GM21390 (cell line): Measurements from ENCODE around the gene SLC37A1.
"Not testable (repeated sequence)": the region's sequence is repeated elsewhere in the genome, so short reads cannot be mapped to it uniquely, and the experiment has no call there.

Experiments used
- ATAC-seq: cut with Tn5 transposase; IDR thresholded peaks from one replicate; pipeline ENCODE4 v1.9.1; 2021; ENCODE audit not compliant: unreplicated experiment

The SLC37A1 gene

DNA sequence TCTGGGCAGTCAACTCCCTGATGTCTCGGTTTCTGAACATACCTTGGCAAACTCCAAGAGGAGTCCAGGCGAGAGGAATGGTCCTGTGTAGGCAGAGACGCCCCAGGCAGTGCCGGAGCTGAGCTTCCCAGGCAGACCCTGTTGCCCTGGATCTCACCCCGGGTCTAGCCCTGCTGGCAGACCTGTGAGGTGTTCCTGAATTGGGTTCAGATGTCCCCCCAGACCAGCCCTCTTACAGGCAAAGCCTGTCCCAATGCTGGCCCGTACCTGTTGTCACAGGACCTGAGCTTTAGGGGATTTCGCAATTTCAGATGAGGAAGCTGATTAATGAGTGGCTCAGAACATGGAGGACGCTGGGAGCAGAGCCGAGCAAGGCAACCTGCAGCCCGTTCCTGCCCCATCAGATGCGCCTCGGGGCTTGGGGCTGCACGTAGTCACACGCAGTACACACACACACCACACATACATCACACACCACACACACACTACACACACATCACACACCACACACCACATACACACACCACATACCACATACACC, 101.2 kb downstream of the SLC37A1 start:
- ATAC-seq: no peak

DNA sequence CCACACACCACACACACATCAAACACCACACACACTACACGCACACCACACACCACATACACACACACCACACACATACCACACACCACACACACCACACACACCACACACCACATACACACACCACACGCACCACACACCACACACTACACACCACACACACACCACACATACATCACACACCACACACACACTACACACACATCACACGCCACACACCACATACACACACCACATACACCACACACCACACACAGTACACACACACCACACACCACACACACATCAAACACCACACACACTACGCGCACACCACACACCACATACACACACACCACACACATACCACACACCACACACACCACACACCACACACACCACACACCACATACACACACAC, 101.7 kb downstream of the SLC37A1 start:
- not testable (repeated sequence) for ATAC-seq

DNA sequence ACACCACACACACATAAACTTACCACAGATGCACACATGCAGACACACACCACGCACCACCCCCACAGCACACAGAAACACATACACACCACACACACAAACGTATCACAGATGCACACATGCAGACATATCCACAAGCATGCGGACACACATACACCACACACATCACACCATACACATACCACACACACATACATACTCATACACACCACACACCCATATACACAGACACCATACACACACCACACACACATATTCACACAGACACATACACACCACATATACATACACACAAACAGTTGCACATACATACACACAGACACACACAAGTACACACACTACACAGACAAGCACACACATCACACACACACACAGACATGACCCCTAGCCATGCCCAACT, 102.3 kb downstream of the SLC37A1 start:
- no peak for ATAC-seq

DNA sequence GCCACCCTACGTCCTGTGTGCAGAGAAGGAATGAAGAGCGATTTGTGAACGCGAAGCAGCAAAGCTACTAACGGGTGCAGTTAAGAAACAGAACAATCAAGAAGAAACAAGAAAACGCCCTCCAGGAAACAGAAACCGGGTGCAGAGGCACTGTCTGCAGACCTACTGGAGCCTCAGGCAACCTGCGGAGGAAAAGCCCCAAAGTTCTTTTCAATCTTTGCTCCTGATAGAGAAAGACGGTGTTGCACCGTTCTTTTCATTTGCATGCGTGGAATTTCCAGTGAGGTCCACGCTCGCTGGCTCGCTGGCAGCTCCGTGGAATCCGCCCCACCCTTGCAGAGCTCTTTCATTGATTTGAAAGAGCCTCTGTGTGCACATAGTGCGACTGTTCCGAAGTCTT, 102.8 kb downstream of the SLC37A1 start:
- no peak for ATAC-seq

DNA sequence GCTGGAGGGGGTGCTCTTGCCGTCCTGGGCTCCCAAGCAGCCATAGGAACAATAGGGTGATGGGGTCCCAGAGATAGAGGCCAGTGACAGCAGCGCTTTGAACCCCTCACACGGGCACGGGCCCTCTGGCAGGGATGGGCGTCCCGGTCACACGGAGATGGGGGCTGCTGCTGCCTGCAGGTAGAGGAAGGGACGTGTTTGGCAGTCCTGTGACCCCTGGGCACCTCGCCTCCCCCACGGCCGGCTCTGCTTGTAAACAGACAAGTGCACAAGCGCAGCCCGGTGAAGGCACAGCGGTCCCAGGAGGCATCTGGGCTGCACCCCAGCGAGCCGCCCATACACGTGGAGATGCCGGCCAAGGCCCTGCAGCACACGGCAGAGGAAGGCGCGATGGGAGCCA, 103.3 kb downstream of the SLC37A1 start:
- ATAC-seq: no peak

DNA sequence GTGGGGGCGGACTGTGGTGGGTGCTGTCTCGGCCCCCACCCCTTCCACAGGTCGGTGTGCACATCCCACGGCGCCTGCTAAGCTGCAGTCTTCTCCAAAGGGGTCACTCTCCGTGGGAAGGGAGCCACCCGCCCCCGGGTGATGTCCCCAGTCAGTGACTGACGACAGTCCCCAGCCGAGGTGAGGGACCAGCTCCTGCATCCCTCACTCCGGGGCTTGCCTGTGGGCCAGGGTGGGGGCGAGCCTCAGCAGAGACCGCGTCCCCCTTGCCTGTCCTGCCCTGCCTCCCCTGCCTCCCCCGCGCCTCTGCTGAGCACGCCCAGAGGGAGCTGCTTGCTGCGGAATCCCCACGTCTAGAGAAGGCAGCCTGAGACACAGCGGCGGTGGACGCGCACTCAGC, 103.8 kb downstream of the SLC37A1 start:
- ATAC-seq: no peak

DNA sequence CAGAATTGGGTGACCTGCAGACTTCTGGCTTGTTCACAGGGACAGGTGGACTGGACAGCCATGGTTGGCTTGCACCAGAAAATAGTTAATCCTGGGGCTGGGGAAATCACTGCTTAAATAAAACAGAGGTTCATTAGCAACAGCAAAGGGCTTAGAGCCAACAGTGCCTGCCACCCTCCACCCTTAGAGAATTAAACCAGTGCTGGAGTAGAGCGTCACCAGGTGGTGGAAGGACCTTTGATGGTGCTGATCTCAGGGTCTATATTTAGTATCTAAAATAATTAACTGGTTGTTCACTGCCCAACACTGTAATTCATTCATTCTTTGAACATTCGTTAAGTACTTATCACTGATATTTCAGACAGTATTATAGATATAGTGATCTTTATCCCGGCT, 105.1 kb downstream of the SLC37A1 start:
- ATAC-seq: no peak

DNA sequence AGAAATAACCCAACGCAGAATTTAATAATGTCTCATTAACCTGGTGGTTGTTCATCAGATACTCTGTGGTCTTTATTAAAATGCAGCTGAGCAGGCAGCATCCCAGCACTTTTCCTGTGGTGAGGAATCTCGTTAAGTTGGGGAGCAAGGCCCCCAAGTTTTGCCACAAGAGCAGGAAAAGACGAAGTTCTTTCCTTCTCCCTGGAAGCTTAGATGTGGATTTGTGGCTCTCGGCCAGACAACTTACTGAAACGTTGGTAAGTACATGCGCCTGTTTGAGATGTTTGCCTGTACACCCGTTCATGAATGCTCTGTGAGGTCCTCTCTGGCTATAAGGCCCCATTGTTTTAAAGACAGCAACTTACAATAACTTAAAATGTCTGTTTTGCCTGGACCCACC, 105.5 kb downstream of the SLC37A1 start:
- no peak for ATAC-seq

DNA sequence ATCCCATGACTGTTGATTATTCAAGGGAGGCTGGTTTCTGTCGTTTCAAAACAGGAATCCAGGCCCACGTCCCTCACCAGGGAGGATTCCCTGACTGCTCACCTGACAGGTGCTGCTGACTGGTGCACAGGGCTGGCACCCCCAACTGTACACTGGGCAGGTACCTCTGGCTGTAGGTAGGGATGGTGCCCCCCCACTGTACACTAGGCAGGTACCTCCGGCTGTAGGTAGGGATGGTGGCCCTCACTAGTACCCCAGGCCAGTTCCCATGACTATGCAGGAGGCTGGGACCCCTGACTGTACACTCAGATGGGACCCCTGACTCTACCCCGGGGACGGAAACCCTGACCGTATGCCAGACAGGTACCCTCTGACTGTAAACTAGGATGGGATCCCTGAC, 106.2 kb downstream of the SLC37A1 start:
- ATAC-seq: no peak

DNA sequence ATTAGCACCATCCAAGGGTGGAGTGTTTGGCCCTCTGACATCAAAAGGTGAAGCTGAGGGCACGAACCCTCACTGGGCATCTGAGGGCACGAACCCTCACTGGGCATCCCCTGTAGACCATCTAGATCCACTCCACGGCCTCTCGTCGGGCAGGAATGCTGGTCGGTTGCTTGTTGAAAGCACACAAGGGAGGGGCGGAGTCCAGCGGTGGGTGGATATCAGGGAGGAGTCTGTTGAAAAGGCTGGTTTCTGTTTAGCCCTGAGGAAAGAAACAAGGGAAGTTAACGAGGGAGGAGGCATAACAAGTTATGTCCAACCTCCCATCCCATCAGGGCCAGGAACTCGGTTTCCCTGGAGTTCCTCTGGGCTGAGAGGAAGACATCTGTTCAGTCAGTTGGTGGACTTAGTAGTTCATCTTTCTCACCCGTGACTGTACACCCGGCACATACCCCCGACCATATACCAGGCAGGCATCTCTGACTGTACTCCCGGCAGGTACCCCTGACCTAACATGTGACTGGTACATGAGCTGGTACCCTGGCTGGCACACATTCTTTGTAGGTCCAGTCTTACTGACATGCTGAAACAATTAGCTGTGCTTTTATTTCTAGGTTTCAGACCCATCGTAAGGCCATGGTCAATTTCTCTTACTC, 107.6 kb downstream of the SLC37A1 start:
- no peak for ATAC-seq

DNA sequence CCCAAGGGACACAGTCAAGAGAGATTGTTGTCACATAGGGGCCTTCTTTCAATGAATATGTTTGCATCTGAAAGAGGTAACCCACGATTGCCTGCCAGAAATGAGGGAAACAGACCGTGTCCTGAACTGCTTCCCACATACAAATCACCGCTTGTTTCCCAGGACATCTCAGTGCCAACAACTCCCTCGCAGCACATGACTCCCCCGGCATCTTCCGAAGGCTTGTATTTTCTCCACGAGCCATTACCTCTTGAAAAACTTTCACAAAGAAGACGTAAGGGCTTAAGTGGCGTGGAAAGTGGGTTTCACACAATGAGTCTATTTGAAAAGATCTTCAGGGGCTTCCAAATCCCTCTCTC, 108.1 kb downstream of the SLC37A1 start:
- no peak for ATAC-seq

DNA sequence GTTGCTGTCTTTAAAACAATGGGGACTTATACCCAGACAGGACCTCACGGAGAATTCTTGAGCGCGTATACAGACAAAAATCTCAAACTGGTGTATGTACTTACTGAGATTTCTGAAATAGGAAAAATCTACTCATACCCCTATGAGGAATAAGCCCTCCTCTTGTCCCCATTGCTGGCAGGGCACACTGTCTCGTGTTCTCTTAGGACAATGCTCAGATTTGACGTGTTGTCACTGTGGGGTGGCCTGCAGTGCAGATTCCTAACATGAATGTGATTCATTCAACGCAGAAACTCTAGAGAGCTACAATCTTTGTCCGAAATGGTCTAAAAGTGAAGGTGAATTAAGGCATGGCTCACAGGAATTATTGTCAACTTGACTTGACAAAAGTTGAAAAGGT, 108.6 kb downstream of the SLC37A1 start:
- no peak for ATAC-seq

DNA sequence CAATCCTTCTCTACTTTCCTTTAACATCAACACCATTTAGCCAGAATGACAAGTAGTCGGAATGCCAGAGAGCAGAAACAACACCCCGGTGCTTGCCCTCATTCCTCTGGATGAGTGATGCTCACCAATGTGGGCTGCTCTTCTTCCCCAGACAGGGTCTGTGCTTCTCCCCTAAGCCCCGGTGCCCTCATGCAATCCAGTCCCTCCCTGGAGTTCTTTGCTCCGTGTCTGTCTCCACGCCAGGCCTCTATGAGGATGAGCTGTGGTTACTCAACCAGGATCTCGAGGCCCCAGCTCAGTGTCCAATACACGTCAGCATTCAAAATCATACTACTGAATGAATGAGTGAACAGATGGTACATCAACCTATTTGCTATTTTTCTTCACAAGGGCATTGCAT, 110.0 kb downstream of the SLC37A1 start:
- no peak for ATAC-seq

DNA sequence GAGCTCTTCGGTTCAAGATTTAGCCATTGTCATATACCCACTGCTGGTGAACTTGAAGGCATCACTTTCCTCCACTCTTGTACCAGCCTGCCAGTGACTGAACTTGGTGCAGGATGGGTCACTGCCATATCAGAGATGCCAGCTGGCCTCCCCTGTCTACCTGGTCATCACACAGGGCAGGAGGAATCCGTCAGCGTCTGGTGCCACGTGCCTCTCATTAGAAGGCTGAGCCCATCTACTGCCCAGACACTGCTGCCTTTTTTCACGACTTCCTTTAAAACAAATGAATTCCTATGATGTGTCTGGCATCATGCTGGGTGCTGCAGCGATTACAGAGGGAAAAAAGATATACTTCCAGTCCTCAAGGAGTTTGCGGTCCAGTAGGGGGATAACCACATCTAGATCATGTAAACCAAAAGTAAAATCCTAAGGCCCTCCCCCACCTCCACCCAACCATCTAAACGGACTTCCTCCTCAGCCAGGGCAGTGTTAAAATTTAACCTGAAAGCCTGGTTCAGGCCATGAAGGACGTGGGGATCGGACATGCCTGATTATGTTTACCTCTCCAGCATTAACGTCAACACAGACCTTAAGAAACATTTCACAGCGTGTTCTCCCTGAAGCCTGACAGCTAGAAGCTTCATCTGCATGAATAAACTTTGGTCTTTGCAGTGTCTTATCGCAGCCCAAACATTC, 110.6 kb downstream of the SLC37A1 start:
- ATAC-seq: no peak

DNA sequence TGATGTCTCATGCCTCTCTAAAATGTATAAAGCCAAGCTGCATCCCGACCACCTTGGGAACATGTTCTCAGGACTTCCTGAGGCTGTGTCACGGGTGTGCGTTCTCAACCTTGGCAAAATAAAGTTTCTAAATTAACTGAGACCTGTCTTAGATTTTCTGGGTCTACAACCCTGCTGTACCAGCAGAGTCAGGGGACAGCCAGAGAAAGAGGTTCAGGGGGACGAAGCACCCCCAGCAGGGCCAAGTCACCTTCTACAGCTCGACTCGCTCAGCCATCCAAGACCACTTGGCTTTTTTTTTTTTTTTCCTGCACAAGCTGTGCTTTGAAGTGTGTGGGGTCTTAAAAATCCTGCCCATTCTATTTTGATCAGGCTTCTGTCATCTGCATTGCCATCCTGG, 111.3 kb downstream of the SLC37A1 start:
- ATAC-seq: no peak

DNA sequence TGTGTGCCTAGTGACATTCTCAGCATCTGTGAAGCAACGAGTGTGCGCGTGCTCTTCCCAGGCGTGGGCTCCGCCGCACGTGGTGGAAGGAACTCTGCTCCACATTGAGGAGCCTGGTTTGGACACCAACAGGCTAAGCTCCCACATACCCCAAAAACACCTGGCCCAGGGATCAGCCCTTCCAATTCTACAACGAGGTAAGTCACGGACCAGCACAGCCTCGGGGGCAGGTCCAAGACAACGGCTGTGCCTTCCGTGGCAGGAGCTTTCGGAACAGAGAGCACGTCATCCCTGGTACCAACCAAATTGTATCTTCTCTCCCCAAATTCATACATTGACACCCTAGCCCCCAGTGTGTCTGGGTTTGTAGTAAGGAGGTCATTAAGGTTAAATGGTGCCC, 112.5 kb downstream of the SLC37A1 start:
- ATAC-seq: no peak

DNA sequence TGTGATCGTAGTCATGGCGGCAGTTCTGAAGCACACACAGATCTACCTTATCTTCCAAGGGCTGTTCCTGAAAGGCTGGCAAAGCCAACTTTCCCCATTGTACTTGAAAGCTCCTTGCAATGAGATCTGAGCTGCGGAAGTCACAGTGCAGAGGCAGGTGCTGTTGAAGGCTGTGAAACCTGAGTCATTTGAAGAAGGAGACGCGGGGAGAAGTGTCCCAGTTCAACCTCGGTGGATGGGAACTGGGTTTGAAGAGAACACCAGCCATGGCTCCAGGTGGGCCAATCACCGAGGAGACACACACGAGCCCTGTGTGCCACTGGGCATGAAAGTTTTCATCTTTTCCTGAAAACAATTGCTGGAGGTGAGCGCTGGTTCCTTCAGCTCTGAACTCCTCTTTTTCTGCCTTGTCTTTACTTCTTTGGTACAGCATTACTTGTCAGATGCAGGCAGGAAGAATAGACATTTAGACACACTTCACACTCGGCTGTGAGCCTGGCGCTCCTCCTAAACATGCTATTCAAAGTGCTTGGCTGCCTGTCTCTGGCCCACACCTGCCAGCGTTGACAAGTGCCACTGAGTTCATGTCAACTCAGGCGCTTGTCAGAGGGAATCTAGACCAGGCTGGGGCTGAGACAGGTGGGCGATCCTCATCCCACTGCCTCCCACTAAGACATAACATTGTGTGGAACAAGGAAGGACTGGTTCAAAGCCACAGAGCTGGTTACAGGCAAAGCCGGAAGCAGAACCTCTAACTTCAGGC, 114.1 kb downstream of the SLC37A1 start:
- ATAC-seq: no peak

DNA sequence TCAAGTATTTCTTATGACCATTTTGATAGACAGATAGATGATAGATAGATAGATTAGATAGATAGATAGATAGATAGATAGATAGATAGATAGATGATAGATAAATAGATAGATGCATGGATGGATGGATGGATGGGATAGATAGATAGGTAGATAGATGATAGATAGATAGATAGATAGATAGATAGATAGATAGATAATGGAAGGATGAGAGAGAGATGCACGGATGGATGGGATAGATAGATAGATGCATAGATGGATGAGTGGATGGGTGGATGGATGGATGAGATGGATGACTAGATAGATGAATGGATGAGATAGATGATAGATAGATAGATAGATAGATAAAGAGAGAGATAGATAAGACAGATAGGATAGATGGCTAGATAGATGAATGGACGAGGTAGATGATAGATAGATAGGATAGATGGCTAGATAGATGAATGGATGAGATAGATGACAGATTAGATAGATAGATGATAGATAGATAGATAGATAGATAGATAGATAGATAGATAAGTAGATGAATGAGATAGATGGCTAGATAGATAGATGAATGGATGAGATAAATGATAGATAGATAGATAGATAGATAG, 114.9 kb downstream of the SLC37A1 start:
- ATAC-seq: not testable (repeated sequence)

DNA sequence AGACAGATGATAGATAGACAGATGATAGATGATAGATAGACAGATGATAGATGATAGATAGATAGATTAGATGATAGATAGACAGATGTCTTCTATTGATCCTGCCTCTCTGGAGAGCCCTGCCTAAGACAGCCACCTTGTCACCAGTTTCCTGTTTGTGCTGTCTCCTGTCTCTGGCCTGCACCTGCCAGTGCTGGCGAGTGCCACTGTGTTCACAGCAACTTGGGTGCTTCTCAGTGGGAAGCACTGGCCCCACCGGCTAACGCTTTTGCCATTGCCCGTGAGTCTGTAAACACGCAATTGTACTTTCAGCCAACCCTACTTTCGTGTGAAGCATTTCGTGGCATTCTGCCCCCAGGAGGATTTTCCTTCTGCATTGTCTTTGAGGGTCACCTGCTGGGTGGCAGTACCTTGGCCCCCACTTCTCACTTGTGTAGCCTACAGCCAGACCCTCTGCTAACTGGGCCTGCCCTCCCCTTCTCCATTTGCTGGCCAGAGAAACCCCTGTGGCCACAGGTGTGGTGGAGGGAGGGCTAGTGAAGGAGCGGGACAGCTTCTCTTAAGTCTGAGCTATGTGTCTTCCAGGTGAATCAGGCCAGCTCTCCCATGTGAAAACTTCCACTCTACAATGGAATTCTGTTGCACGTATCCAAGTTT, 116.4 kb downstream of the SLC37A1 start:
- ATAC-seq: no peak

DNA sequence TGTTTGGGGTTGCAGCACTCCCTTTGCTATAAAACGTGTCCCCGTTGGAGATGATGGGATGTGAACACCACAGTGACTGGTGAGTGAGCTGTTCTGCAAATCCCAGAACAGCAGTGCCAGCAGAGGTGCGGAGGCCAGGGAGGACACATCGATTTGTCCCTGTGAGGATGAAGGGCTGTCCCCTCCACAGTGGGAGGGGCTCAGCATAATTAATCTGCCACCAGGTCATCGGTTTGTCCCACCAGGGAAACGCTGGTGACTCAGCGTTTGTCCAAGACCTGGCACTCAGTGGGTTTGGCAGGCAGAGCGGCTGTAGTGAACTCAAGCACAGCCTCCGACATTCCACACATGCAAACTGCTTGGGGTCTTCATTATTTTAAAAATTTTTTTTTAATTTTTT, 117.0 kb downstream of the SLC37A1 start:
- no peak for ATAC-seq
